DMS53 (cell line): Measurements from ENCODE around the gene MRPL58.
"Not testable (repeated sequence)": the region's sequence is repeated elsewhere in the genome, so short reads cannot be mapped to it uniquely, and the experiment has no call there.

Experiments used
- DNase-seq: peaks from one replicate; lab custom pipeline; 2025; lab: John Stamatoyannopoulos, UW

The MRPL58 gene

DNA sequence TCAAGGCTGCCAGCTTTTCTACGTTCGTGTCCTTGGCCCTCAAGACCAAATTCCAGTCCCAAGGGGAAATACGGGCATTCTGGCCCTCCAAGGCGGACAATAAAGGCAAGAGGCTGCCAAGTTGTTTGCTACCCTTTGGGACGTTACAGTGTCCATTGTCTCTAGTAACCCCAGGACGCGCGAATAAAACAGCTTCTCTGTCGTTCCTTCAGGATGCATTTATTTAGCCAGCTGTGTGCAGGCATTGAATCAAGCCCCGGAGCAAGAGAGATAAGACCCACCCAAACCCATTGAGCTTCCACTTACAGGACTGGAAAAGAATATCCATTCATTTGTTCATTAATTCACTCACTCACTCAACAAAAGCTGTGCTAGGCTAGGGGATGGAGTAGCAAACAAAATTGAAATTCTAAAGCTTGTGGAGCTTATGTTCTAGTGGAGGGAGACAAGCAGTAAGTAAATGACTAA, 656 bp downstream of the MRPL58 start:
- DNase-seq: no peak

DNA sequence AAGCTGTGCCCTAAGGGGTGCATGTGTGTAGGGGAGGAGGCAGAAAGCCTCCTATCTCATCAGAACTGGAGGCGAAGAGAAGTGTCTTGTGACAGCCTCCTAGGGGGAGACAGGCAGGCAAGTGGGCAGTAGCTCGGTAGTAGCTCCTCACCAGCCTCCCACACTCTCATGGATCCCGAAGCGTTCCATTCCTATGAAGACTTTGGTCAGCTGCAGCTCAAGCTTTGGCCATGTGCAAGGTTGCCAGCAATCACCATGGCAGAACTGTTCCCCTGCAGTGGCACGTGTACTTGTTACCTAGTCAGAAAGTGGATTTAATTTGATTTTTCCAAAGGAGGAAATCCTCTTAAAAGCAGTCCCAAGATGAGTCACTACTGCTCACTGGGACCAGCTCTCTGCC, 6.7 kb downstream of the MRPL58 start:
- DNase-seq: no peak

DNA sequence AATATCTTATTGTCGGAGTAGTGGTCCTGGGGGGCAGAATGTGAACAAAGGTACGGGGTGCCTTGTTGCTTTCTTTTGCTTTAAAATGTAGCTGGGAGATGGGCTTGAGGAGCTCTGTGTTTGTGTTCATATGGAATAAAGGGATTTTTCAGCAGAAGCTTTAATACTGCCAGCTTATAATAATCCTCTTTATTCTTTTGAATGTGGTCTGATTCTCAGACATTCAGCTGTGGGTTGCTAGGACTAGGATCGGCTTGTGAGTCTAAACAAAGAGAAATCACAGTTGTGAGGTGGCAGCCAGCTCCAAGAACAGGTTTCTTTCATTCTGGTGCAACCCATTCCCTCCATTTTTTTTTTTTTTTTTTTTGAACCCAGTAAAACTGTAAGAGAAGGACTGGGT, 7.2 kb downstream of the MRPL58 start:
- DNase-seq: no peak

DNA sequence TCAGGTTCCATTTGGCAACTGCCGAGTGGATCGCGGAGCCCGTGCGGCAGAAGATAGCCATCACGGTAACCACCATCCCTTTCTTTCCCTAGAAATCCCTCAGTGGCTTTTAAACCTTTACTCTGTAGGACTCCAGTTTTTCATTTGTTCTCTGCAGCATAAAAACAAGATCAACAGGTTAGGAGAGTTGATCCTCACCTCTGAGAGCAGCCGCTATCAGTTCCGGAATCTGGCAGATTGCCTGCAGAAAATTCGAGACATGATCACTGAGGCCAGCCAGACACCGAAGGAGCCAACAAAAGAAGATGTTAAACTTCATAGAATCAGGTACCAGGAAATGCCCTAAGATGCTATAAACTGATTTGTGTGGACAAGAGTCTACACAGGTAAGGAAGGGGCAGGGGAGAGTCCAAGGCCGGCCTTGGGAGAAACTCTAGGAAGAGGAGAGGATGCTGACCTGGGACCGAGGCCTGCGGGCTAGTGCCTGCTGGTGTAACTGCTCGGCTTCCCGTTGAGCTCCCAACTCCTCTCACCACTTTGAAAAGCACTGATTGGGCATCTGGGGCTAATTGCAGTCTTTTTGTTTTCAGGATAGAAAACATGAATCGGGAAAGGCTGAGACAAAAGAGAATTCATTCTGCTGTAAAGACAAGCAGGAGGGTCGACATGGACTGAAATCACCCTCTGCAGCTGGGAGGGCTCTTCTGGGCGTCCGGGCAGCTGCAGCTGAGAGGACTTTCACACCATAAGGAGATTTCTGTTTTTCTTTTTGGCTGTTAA, 8.1 kb downstream of the MRPL58 start:
- no peak for DNase-seq

DNA sequence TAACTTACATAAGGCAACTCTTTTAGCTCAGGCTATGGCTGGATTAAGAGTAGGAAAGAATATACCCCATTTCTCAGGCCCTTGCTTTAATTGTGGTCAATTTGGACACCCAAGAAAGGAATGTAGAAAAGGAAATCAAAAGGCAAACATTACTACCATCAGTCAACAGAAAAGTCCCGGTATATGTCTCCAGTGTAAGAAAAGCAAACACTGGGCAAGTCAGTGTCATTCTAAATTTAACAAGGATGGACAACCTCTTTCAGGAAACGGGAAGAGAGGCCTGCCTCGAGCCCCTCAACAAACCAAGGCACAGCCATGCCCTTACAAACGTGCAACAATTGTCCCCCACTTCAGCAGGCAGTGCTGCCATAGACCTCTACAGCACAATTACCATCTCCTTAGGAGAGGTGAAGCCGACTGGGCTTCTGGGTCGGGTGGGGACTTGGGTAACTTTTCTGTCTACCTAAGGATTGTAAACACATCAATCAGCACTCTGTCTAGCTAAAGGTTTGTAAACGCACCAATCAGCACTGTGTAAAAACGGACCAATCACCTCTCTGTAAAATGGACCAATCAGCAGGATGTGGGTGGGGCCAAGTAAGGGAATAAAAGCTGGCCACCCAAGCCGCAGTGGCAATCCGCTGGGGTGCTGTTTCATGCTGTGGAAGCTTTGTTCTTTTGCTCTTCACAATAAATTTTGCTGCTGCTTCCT, 12.4 kb downstream of the MRPL58 start:
- no peak for DNase-seq

DNA sequence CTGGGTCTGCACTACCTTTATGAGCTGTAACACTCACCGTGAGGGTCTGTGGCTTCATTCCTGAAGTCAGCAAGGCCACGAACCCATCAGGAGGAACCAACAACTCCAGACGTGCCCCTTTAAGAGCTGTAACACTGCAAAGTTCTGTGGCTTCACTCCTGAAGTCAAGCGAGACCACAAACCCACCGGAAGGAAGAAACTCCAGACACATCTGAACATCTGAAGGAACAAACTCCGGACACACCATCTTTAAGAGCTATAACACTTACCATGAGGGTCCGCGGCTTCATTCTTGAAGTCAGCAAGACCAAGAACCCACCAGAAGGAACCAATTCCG, 12.9 kb downstream of the MRPL58 start:
- DNase-seq: not testable (repeated sequence)

DNA sequence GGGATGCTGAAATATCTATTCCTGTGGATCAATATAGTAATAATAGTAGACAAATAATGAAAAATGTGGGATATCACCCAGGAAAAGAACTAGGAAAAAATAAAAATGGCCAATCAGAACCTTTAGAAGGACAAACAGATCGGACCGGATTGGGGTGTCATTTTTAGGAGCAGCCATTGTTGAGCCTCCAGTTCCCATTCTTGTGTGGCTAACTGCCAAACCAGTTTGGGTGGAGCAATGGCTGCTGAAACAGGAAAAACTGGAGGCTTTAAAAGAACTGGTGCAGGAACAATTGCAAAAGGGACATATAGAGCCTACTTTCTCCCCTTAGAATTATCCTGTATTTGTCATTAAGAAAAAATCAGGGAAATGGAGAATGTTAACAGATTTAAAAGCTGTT, 14.2 kb downstream of the MRPL58 start:
- DNase-seq: not testable (repeated sequence)

DNA sequence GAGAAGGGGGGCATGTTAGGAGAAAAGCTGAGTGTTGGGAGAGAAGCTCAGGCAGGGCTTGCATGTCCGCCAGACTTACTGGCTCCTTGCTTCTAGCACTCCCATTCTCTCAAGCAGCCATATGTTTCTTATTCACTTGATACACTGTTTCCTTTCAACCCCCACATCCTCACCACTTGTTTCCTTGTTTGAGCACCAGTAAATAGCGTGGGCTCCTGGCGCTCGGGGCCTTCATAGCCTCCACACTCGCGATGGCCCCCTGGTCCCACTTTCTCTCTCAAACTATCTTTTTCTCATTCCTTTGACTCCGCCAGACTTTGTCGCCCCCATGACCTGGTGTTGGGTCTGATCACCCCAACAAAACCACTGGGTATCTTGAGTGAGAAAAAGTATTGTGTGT, 17.7 kb downstream of the MRPL58 start:
- no peak for DNase-seq

DNA sequence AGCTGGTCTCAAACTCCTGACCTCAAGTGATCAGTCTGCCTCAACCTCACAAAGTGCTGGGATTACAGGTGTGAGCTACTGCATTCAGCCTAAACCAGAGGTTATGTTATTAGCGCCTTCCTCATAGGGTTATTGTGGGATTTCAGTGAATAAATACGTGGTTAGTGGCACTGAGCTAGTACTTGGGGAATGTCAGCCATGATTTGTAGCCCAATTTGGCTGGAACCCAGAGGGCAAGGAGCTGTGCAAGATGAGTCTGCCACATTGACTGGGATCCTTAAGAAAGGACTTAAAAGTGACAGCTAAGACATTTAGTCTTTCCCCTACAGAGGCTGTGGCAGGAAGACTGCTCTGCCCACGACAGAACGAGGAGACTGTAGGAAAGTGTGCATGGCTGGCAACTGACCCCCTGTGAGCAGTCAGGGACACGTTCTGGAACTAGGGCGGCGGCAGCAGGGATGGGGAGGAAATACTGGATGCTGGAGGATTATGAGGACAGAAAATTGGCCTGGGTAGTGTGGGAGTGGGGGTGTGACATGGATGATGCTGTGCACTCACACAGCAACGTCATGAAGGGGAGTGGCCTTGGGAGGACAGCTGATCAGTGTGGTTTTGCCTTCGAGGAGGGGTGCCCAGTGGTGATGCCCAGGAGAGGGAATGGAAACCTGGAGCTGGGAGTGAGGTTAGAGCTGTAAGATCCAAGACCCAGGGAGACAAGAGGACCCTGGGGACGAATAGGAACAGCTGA, 19.7 kb downstream of the MRPL58 start:
- DNase-seq: peak; percentile 87

DNA sequence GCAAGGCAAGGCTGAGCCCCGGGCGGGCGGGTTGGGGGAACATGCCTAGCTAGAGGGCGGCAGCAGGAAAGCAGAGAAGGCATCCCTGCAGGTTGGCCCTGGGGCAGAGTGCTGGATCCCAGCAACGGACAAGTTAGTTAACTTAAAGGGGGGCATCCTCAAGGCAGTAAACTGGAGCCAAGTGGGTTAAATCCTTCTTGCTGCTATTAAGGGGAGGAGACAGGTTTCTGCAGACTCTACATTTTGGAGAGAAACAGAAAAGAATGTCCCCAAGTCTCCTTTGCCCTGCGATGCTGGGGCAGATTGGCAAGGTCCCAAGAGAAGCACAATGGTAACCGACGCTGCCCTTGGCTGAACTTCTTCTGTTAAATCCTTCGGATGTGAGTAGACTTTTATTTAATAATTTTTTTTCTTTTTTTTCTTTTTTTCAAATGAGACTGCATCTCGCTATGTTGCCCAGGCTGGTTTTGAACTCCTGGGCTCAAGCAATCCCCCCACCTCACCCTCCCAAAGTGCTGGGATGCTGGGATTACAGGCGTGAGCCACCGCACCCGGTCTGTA, 20.3 kb downstream of the MRPL58 start:
- peak; percentile 66 for DNase-seq

DNA sequence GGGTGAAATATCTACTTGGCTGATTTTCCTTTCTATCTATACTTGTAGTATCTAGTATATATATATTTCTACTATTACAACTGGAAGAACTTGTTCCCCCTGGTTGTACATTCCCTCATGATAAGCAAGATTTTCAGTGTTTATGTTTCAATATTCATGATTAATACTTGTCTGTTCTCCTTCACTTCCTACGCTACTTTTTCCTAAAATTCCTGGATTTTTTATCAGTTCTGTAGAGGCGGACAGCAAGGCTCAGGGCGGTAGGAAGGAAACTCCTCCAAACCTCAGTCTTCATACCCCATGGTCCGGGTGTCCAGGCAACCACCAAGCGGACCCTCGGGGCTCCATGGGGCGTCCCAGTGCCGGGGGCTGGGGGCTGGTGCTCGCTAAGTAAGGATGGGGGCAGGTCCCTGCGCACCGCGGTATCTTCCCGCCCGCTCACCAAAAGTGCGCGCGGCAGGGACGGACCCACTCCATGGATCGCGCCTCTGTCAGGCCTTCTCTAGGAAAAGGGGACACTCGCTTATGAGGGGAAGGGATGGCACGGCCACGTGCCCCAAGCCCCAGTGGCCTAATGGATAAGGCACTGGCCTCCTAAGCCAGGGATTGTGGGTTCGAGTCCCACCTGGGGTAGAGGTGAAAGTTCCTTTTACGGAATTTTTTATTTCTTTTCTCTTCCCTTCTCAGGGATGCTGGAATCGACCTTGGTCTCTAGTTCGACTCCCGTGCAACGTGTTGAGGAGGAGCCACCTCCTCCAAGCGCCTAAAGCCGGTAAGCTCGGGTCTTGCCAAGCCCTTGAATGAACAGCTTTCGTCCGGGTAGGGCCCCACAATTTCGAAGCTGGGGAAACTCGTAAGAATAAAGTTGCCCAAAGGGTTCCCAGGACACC, 21.1 kb downstream of the MRPL58 start:
- peak; percentile 96 for DNase-seq

DNA sequence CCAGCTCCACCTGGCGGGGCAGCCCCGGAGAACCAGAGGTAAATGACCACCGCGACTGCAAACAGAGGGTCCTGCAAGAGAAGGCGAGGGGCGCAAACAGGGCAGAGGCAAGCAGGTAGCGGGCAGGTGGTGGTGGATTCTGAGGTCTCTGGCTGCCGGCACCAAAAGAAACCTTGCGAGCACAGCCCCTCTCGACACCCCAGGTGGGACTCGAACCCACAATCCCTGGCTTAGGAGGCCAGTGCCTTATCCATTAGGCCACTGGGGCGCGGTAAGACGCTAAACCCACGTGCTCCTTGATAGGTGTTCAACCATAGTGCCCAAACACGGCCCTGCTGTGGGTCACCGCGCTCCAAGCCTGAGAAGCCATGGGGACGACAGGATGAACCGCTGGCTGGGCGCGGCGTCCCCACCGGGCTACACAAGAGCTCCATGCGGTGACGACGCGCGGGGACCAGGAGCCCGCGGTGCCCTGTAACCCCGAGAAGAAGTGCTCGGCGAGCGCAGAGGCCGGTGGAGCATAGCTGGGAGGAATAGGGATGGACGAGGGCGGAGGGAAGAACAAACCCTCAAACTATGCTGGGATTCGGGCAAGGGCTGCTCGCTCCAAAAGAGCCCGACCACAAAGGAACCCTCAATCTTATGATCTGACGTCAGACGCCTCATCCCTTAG, 21.9 kb downstream of the MRPL58 start:
- DNase-seq: peak; percentile 98

DNA sequence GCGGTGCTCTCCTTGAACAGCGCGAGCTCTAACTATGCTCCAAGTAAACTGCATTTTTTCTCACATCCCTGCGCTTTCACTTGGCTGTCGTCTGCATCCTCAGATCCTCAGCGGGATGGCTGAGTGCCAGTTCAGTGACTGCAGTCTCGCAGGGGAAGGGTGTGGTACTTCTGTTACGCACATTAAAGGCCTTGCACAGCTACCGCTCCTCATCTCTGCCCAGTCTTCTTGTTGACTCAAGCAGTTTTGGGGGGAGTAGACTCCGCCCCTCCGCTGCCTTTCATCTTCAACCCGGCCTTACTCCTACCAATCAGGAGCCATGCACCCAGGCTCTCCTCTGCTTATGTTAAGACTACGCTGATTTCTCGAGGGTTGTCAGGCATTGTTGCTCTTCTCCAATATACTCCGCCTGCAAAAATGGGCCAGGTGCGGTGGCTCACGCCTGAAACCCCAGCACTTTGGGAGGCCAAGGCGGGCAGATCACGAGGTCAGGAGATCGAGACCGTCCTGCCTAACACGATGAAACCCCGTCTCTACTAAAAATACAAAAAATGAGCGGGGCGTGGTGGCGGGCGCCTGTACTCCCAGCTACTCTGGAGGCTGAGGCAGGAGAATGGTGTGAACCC, 24.3 kb downstream of the MRPL58 start:
- DNase-seq: peak; percentile 85

DNA sequence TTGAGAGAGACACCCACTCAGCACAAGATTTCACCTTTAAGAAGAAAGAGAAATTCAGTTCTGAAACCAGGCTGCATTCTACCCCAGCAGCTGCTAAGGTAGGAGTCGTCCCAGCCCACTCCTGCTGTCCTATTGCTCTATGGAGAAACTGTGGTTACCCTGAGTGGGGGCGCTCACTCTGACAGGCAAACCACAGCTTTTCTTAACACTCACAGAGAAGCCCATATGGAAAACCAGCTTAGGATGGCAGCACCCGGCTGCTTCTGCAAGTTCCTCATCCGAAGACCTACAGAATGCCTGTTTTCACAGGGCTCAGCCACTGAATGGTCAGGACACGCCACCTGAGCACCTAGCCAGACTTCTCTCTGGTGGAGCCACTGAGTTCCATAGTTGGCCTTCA, 26.8 kb downstream of the MRPL58 start:
- no peak for DNase-seq

DNA sequence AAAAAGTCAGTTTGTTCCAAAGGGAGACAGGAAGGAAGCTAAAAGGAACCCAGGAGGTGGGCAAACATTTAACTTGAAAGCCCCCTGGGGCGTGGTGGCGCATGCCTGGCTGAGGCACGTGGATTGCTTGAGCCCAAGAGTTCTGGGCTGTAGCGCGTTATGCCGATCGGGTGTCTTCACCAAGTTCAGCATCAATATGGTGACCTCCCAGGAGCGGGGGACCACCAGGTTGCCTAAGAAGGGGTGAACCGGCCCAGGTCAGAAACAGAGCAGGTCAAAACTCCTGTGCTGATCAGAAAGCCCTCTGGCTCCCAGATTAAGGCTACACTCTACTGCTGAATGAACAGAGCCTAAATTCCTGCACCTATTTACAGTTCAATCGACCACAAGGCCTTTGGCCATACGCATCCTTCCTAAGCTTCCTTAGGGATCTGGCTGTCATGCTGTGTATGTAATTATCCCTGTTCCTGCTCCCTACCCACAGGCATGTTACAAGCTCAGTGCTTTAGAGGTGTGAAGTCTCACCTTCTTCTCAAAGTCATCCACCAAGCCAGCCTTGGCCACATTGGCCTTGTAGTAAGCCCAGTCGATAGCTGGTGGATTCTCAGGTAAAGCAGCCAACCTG, 29.3 kb downstream of the MRPL58 start:
- no peak for DNase-seq

DNA sequence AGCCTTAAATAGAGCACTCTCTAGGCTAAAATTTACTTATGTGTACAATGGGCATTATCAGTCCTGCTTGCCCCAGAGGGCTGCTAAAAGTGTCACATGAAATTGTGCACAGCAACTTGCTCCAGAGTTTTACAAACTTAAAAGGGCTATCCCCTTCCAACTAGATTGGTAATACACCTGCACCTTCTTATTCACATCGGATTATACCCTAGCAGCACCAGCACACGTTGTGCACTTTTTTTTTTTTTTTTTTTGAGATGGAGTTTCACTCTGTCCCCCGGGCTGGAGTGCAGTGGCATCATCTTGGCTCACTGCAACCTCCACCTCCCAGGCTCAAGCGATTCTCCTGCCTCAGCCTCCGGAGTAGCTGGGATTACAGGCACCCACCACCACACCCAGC, 31.3 kb downstream of the MRPL58 start:
- DNase-seq: not testable (repeated sequence)

DNA sequence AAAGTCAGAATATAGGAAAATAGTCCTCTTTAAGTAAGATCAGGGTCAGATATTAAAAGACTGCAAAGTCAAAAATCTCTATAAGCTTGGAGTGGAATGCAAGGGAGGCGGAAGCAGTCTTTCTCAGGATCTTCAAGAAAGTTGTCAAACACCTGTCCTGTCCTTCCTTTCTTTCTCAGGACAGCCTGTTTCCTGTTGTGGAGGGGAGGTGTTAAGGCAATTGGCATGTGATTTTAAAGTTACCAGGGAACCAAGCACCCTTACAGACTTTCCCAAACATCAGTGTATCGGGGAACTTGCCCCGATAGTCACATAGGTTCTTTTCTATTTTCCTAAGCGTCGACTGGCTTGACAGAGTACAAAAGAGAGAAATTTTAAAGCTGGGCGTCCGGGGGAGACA, 32.2 kb downstream of the MRPL58 start:
- DNase-seq: no peak

DNA sequence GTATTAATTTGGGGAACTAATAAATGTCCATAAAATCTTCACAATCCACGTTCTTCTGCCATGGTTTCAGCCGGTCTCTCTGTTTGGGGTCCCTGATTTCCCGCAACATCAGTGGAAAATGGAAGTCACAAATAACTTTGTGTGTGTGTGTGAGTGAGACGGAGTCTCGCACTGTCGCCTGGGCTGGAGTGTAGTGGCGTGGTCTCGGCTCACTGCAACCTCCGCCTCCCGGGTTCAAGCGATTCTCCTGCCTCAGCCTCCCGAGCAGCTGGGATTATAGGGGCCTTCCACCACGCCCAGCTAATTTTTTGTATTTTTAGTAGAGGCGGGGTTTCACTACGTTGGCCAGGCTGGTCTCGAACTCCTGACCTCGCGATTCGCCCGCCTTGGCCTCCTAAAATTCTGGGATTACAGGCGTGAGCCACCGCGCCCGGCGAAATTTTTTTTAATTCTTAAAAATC, 33.5 kb downstream of the MRPL58 start:
- not testable (repeated sequence) for DNase-seq

DNA sequence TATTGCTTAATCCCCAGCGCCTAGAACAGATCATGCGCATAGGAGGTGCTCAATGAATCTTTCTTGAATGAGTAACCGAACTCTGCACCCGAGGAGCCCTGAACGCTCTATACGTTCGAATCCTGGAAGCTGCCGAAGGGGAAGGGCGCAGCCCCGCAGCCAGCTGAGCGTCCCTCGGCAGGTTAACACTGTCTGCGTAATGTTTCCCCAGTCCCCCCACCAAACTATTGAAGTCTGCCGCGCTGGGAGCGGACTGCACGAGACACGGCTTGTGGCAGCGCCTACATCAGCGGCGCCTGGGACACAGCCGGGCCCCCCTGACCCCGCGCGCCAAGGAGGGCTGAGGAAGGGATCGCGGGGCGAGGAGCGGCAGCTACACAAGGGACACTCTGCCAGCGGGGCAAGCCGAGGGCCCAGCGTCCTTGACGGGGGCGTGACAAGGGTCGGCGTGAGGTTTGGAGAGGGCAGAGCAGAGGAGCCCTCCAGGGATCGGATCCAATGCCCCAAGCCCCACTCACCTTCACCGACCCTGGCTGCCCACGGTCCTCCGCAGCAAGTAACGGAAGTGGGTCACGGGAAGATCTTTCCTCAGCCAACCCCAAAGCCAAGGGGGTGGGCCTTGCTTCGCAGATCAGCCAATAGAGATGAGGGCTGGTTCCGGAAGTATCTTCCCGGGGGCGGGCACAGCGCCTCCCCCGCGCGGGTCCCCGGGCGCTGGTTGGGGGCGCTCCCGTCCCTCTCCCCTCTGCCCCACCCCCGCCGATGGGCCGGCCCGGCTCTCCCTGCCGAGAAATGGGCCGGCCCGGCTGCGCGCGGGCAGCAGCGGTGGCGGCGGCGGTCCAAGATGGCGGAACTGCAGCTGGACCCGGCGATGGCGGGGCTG, 34.2 kb downstream of the MRPL58 start, which contains the start of the genes ATP5PD and KCTD2:
Gene ATP5PD (minus strand): TSS at position 563 of the 883 bp plus-strand sequence. CDS start 4,319 bp downstream, outside the sequence.
Gene KCTD2 (plus strand): TSS at position 819 of the 883 bp plus-strand sequence. CDS start 26 bp downstream, at position 845.
- peak; percentile 98 for DNase-seq
